Coronary artery (tissue), 2 donors: ENCODE results near the gene MGST2.

Experiments used
- DNase-seq: peaks from one replicate; pipeline ENCODE4 v3.0.0-alpha.2; 2017; ENCODE audit warnings: low spot score
- H3K27ac ChIP-seq, 2 donors: fragments of 200-600 bp; sonication (generic); one replicate each; pipeline ENCODE4 v1.5.1; 2016 to 2019
- H3K4me3 ChIP-seq: fragments of 200-600 bp; sonication (generic); 2 replicates; pipeline ENCODE4 v1.5.1; 2016; ENCODE audit warnings: mild to moderate bottlenecking, moderate library complexity
- CTCF ChIP-seq: fragments of 200-600 bp; sonication (generic); IDR thresholded peaks from one replicate; pipeline ENCODE4 v1.5.1; 2019; ENCODE audit warnings: antibody characterized with exemption

Gene MGST2

GRCh38 chr4:139643042-139643895, 22.4 kb upstream of the MGST2 start:
- TF ChIP-seq CTCF = no peak
- DNase-seq = peak; percentile 43
- H3K4me3 ChIP-seq = no peak overlapping the region
- H3K27ac ChIP-seq = no peak overlapping the region

GRCh38 chr4:139645458-139645857, 20.2 kb upstream of the MGST2 start:
- no peak for TF ChIP-seq CTCF
- DNase-seq = peak; percentile 49

GRCh38 chr4:139647184-139647583, 18.4 kb upstream of the MGST2 start:
- Histone ChIP-seq H3K4me3 (no peak overlapping the region), H3K27ac (no peak overlapping the region)
- no peak for TF ChIP-seq CTCF
- no peak for DNase-seq

More at GRCh38 chr4:139645458-139645857, 20.2 kb upstream of the MGST2 start:
- no peak overlapping the region for H3K27ac ChIP-seq
- H3K4me3 ChIP-seq = no peak overlapping the region

- no peak for DNase-seq
- TF ChIP-seq CTCF = no peak
- H3K27ac ChIP-seq = no peak overlapping the region
- no peak overlapping the region for H3K4me3 ChIP-seq
Observed at GRCh38 chr4:139647952-139648351, 17.7 kb upstream of the MGST2 start.

GRCh38 chr4:139651282-139652194, 14.1 kb upstream of the MGST2 start:
- Histone ChIP-seq H3K27ac (no peak overlapping the region), H3K4me3 (peak overlapping the region; percentile 54)
- DNase-seq = peak; percentile 80
- TF ChIP-seq CTCF = peak; percentile 78

GRCh38 chr4:139654516-139654915, 11.1 kb upstream of the MGST2 start:
- DNase-seq = no peak
- no peak overlapping the region for H3K4me3 ChIP-seq
- no peak overlapping the region for H3K27ac ChIP-seq
- TF ChIP-seq CTCF = no peak
